Fibroblast of skin of left quadriceps (primary cell): ENCODE measurements around the gene FAAH2.
"Not testable (repeated sequence)": the region's sequence is repeated elsewhere in the genome, so short reads cannot be mapped to it uniquely, and the experiment has no call there.

Experiments
- DNase-seq, 2 experiments: peaks; one replicate each; pipeline ENCODE4 v3.0.0-alpha.2; 2013; ENCODE audit warnings: low read depth in 2 of 2

The FAAH2 gene

GRCh38 chrX:57286507-57287251 is at the start of gene FAAH2:
TSS of gene FAAH2 (plus strand) at chrX:57286706. CDS start at chrX:57286826, 120 bp downstream.
- no peak for DNase-seq

- DNase-seq, result no peak
These were observed 44.5 kb upstream of the FAAH2 start for GRCh38 chrX:57241967-57242366.

- DNase-seq, result no peak
These were observed 34.5 kb upstream of the FAAH2 start for GRCh38 chrX:57251965-57252364.

GRCh38 chrX:57265126-57265525 is 21.4 kb upstream of the FAAH2 start:
- no peak for DNase-seq

GRCh38 chrX:57266275-57266674 is 20.2 kb upstream of the FAAH2 start:
- no peak for DNase-seq

- DNase-seq, result no peak
These were observed 19.6 kb upstream of the FAAH2 start for GRCh38 chrX:57266871-57267270.

- no peak for DNase-seq
These were observed 19.2 kb upstream of the FAAH2 start for GRCh38 chrX:57267308-57267707.

- DNase-seq, result no peak
These were observed 15.5 kb upstream of the FAAH2 start for GRCh38 chrX:57270980-57271379.

- no peak for DNase-seq
These were observed 3.9 kb upstream of the FAAH2 start for GRCh38 chrX:57282568-57282967.

- no peak for DNase-seq
These were observed 1.5 kb upstream of the FAAH2 start for GRCh38 chrX:57285001-57285400.

GRCh38 chrX:57289089-57289488 is 2.6 kb downstream of the FAAH2 start:
- no peak for DNase-seq

GRCh38 chrX:57294961-57295360 is 8.5 kb downstream of the FAAH2 start:
- DNase-seq, result no peak

- not testable (repeated sequence) for DNase-seq
These were observed 9.2 kb downstream of the FAAH2 start for GRCh38 chrX:57295679-57296078.

GRCh38 chrX:57313583-57314215 is 27.2 kb downstream of the FAAH2 start:
- DNase-seq, result no peak

- DNase-seq, result no peak
These were observed 42.5 kb downstream of the FAAH2 start for GRCh38 chrX:57329008-57329407.

GRCh38 chrX:57335790-57336189 is 49.3 kb downstream of the FAAH2 start:
- DNase-seq, result not testable (repeated sequence)

- DNase-seq, result no peak
These were observed 67.1 kb downstream of the FAAH2 start for GRCh38 chrX:57353472-57354132.

GRCh38 chrX:57364145-57364544 is 77.6 kb downstream of the FAAH2 start:
- DNase-seq, result no peak

GRCh38 chrX:57366430-57366829 is 79.9 kb downstream of the FAAH2 start:
- no peak for DNase-seq

- no peak for DNase-seq
These were observed 81.1 kb downstream of the FAAH2 start for GRCh38 chrX:57367649-57368048.

- no peak for DNase-seq
These were observed 81.7 kb downstream of the FAAH2 start for GRCh38 chrX:57368158-57368557.

GRCh38 chrX:57379296-57379695 is 92.8 kb downstream of the FAAH2 start:
- DNase-seq, result no peak
